GM18498 (cell line): ENCODE data around the gene GSK3A.

Experiments
- ATAC-seq: cut with Tn5 transposase; IDR thresholded peaks from one replicate; pipeline ENCODE4 v1.9.1; 2021; ENCODE audit warnings: mild to moderate bottlenecking, moderate library complexity; ENCODE audit not compliant: unreplicated experiment

GSK3A gene

GRCh38 chr19:42281146-42281826 lies 38.9 kb upstream of the GSK3A start:
- ATAC-seq, result no peak

GRCh38 chr19:42280815-42281145 lies 38.4 kb upstream of the GSK3A start:
- ATAC-seq, result no peak

- ATAC-seq, result peak; percentile 37
These were observed 37.8 kb upstream of the GSK3A start for GRCh38 chr19:42279902-42280814.

- ATAC-seq, result no peak
These were observed 36.9 kb upstream of the GSK3A start for GRCh38 chr19:42279155-42279901.

- ATAC-seq, result no peak
These were observed 36.2 kb upstream of the GSK3A start for GRCh38 chr19:42278452-42279154.

GRCh38 chr19:42277821-42278451 lies 35.5 kb upstream of the GSK3A start:
- no peak for ATAC-seq

GRCh38 chr19:42276821-42277220 lies 34.4 kb upstream of the GSK3A start:
- no peak for ATAC-seq

GRCh38 chr19:42276284-42276683 lies 33.9 kb upstream of the GSK3A start:
- no peak for ATAC-seq

- no peak for ATAC-seq
These were observed 33.1 kb upstream of the GSK3A start for GRCh38 chr19:42275517-42275916.

GRCh38 chr19:42275103-42275502 lies 32.7 kb upstream of the GSK3A start:
- ATAC-seq, result no peak

GRCh38 chr19:42274065-42274682 lies 31.8 kb upstream of the GSK3A start:
- ATAC-seq, result no peak

GRCh38 chr19:42273407-42274064 lies 31.1 kb upstream of the GSK3A start:
- no peak for ATAC-seq

- ATAC-seq, result no peak
These were observed 30.6 kb upstream of the GSK3A start for GRCh38 chr19:42272989-42273406.

GRCh38 chr19:42272535-42272897 lies 30.1 kb upstream of the GSK3A start:
- no peak for ATAC-seq

- no peak for ATAC-seq
These were observed 29.6 kb upstream of the GSK3A start for GRCh38 chr19:42271861-42272534.

GRCh38 chr19:42271045-42271419 lies 28.6 kb upstream of the GSK3A start:
- ATAC-seq, result no peak

- no peak for ATAC-seq
These were observed 28.1 kb upstream of the GSK3A start for GRCh38 chr19:42270346-42271044.
